Measurements from ENCODE around the gene ISLR. TPM values are rescaled to one million over a fixed set of nuclear protein-coding genes. Genes with fewer than 3 reads are reported as not detected.

Gene ISLR, protein sequence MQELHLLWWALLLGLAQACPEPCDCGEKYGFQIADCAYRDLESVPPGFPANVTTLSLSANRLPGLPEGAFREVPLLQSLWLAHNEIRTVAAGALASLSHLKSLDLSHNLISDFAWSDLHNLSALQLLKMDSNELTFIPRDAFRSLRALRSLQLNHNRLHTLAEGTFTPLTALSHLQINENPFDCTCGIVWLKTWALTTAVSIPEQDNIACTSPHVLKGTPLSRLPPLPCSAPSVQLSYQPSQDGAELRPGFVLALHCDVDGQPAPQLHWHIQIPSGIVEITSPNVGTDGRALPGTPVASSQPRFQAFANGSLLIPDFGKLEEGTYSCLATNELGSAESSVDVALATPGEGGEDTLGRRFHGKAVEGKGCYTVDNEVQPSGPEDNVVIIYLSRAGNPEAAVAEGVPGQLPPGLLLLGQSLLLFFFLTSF
- not detected for total RNA-seq

DNA sequence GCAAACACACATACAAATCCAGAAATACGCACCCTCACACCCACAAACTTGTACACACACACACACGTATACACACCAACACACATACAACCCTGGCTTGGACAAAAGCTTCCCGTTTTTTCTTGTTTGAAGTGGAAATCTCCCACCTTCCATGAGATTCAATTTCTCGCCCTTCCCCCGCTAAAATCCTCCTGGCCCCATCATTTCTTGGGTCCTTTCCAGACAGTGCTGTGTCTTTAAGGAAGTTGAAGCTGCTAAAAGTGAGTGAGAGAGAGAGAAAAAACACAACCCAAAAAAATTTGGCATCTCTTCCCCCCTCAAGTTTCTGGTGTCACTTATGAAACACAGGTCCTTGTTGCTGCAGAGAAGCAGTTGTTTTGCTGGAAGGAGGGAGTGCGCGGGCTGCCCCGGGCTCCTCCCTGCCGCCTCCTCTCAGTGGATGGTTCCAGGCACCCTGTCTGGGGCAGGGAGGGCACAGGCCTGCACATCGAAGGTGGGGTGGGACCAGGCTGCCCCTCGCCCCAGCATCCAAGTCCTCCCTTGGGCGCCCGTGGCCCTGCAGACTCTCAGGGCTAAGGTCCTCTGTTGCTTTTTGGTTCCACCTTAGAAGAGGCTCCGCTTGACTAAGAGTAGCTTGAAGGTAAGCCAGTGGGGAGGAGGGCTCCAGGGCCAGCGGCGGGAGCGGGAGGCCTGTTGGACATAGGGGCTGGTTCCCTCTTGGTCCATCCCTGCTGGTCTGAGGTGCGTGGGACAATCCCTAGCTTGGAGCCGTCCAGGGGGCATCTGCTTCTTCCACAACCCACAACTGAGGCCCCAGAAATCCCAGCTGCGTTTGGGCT is at the start of gene ISLR:
Gene ISLR (plus strand): TSS at position 331 of the 839 bp plus-strand sequence. CDS start 1,149 bp downstream, outside the sequence.
- H3K36me3 Mint-ChIP-seq, result no peaks in the 10 kb centered on the region
- H3K9me3 Mint-ChIP-seq, result no peaks in the 10 kb centered on the region
- no peaks in the 10 kb centered on the region for H3K4me1 Mint-ChIP-seq (ENCODE audit: low read depth in 2 of 2)
- DNase-seq (ENCODE audit: low spot score) (no peak), ATAC-seq (no peak)
- H3K27ac Mint-ChIP-seq, result no peak within 1 kb of the TSS
- peaks cover 5 to 8% of the 10 kb centered on the region in 2 donors for H3K27me3 Mint-ChIP-seq
- H3K4me3 Mint-ChIP-seq, result no peak within 1 kb of the TSS

DNA sequence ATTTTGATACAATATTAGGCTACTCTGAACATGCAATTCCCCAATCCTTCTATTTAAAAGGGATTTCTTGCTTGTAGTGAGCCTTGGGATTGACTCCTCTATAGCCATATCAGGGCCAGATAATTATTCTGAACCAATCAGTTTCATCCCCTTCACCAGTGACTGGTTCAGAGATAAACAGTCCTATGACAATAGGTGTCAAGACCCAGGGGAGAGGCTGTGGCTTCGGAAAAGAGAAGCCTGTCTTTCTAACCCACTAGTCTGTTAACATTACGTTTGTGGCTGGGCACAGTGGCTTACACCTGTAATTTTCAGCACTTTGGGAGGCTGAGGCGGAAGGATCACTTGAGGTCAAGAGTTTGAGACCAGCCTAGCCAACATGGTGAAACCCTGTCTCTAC is 49.3 kb upstream of the ISLR start:
- no peak overlapping the region for H3K27ac Mint-ChIP-seq
- ATAC-seq (no peak), DNase-seq (ENCODE audit: low spot score) (no peak)
- peaks cover 28 to 34% of the 10 kb centered on the region in 2 donors for H3K27me3 Mint-ChIP-seq
- H3K4me1 Mint-ChIP-seq (ENCODE audit: low read depth in 2 of 2), result peaks cover 0 to 3% of the 10 kb centered on the region in 2 donors
- H3K9me3 Mint-ChIP-seq, result no peaks in the 10 kb centered on the region
- H3K4me3 Mint-ChIP-seq, result no peak overlapping the region
- H3K36me3 Mint-ChIP-seq, result no peaks in the 10 kb centered on the region

DNA sequence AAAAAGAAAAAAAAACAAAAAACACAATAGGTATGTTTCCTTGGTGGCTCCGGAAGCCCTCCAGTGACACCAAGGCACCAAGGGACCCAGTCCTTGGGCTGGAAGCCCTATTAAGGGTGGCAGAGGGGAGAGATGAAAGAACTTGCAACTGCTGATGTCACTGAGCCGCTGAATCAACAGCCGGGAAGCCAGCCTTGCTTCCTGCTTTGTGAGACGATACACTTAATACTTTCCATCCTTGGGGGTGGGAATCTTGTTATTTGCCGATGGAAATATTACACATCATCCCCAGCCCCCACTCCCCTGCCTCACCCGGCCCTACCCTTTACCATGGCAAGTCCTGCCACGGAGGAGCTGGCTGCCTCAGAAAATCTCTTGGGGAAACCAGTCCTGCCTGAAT is 48.8 kb upstream of the ISLR start:
- no peaks in the 10 kb centered on the region for H3K36me3 Mint-ChIP-seq

DNA sequence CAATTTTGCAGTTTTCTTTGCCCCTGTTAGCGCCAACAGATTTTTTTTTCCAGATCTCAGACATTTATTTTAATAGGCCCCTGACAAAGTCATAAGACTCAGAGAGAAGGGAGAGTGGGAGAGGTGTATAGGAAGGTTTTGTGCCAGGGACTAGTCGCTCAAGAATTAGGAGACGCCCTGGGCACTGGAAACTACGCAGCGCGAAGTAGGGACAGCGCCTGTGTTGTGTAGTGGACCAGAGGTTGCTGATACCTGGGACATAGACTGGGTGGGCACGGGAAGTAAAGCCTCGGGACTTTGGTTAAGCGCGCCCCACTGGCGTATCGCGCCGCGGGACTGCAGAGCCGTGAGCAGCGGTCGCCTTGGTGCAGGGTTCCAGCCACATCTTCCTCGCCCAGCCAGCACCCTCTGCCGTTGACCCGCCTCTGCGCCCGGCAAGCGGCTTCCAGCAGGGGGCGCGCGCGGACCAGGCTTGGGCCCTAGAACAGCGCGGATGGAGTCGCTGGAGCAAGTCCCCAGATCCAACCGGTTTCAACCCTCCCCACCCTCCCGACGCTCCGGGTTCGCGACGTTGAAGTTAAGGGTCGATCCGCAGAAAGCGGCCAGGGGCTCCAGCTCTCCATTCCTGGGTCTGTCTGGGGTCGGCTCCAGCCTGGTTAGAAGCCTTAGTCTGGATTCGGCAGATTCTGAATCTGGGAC is 46.1 kb upstream of the ISLR start:
- Mint-ChIP-seq H3K36me3 (no peaks in the 10 kb centered on the region), H3K4me3 (no peak overlapping the region), H3K4me1 (ENCODE audit: low read depth in 2 of 2) (peaks cover 4 to 7% of the 10 kb centered on the region in 2 donors), H3K9me3 (no peaks in the 10 kb centered on the region), H3K27me3 (peaks cover 51 to 55% of the 10 kb centered on the region in 2 donors), H3K27ac (no peak overlapping the region)
- ATAC-seq (peak; percentile 84 to 90), DNase-seq (ENCODE audit: low spot score) (peak; percentile 86)

More for the DNA sequence above, 48.8 kb upstream of the ISLR start:
- no peak overlapping the region for H3K27ac Mint-ChIP-seq
- peaks cover 34 to 40% of the 10 kb centered on the region in 2 donors for H3K27me3 Mint-ChIP-seq
- DNase-seq (ENCODE audit: low spot score) (no peak), ATAC-seq (no peak)
- no peak overlapping the region for H3K4me3 Mint-ChIP-seq
- no peaks in the 10 kb centered on the region for H3K9me3 Mint-ChIP-seq
- peaks cover 0 to 3% of the 10 kb centered on the region in 2 donors for H3K4me1 Mint-ChIP-seq (ENCODE audit: low read depth in 2 of 2)

DNA sequence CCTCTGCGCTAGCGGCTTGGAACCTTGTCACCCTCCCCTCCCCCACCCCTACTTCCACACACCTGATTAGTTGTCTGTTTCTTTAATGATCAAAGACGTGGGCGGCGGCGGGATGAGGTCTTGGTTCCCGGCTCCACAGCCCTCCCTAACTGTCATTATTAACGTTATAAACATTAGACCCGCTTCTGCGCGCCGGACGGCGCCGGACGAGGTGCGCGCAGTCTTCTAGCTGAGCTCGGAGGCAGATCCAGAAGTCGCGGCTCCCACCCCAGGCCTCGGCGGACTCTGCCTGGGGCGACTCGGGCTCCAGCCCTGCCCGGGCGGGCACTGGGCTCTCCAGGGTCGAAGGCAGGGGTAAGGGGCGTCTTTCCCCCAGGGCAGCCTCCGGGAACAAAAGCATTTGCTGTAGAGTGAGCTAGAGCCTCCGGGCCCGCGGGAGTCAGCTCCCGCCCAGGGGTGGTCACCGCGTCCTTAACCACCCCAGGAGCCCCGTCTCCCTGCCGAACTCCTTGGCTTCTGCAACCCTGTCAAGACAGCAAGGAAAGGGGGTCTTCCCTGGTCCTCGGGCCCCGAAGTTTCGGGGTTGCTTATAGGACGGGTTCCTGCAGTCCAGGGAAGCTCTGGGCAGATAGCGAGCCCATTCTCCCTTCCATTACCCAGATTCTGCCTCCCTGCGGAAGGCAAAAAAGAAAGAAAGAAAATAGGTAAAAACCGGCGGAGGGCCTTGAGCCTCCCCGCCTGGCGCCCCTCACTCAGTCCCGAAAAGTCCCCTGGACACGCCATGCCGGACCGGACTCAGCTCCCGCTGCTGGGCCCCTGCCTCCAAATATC is 45.3 kb upstream of the ISLR start:
- no peaks in the 10 kb centered on the region for H3K9me3 Mint-ChIP-seq
- H3K4me1 Mint-ChIP-seq (ENCODE audit: low read depth in 2 of 2), result peaks cover 4 to 7% of the 10 kb centered on the region in 2 donors
- H3K27me3 Mint-ChIP-seq, result peaks cover 47 to 56% of the 10 kb centered on the region in 2 donors
- ATAC-seq, result no peak
- no peaks in the 10 kb centered on the region for H3K36me3 Mint-ChIP-seq
- H3K4me3 Mint-ChIP-seq, result no peak overlapping the region
- no peak for DNase-seq (ENCODE audit: low spot score)
- H3K27ac Mint-ChIP-seq, result no peak overlapping the region

- H3K4me3 Mint-ChIP-seq, result no peak overlapping the region
Observed at GRCh38 chr15:74128785-74129585, 44.5 kb upstream of the ISLR start.

DNA sequence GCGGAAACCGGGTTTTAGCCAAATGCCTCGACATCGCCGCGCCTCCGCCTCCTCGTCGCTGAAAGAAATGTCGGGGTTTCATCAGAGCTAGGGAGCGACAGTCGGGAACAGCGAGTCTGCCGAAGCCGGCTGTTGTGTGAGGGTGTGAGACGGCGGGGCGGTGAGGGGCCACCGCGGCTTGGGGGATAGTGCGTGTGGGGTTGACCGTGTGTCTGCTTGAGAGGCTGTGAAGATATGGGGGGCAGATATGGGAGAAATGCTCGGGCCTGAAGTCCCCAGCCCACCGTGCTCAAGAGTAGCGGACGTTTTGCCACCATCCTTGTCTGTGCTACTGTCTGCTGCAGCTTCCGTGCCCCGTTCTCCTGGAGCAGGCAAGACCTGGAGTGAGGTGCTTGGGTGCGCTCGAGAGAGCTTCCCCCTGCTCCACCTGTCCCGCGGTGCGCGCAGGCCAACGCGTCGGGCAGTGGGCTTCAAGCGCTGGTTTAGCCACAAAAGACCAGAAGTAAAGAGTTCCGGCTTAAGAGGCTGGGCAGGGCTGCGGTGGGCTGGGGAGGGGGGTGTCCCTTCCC is 43.8 kb upstream of the ISLR start:
- Mint-ChIP-seq H3K9me3 (no peaks in the 10 kb centered on the region), H3K36me3 (no peaks in the 10 kb centered on the region), H3K4me3 (no peak overlapping the region), H3K4me1 (ENCODE audit: low read depth in 2 of 2) (peaks cover 4 to 7% of the 10 kb centered on the region in 2 donors), H3K27me3 (peaks cover 44 to 59% of the 10 kb centered on the region in 2 donors), H3K27ac (no peak overlapping the region)
- DNase-seq (ENCODE audit: low spot score) (no peak), ATAC-seq (no peak)

More at GRCh38 chr15:74128785-74129585, 44.5 kb upstream of the ISLR start:
- DNase-seq (ENCODE audit: low spot score), result no peak
- Mint-ChIP-seq H3K4me1 (ENCODE audit: low read depth in 2 of 2) (peaks cover 4 to 7% of the 10 kb centered on the region in 2 donors), H3K36me3 (no peaks in the 10 kb centered on the region), H3K9me3 (no peaks in the 10 kb centered on the region), H3K27ac (no peak overlapping the region), H3K27me3 (peaks cover 47 to 56% of the 10 kb centered on the region in 2 donors)
- ATAC-seq, result no peak

DNA sequence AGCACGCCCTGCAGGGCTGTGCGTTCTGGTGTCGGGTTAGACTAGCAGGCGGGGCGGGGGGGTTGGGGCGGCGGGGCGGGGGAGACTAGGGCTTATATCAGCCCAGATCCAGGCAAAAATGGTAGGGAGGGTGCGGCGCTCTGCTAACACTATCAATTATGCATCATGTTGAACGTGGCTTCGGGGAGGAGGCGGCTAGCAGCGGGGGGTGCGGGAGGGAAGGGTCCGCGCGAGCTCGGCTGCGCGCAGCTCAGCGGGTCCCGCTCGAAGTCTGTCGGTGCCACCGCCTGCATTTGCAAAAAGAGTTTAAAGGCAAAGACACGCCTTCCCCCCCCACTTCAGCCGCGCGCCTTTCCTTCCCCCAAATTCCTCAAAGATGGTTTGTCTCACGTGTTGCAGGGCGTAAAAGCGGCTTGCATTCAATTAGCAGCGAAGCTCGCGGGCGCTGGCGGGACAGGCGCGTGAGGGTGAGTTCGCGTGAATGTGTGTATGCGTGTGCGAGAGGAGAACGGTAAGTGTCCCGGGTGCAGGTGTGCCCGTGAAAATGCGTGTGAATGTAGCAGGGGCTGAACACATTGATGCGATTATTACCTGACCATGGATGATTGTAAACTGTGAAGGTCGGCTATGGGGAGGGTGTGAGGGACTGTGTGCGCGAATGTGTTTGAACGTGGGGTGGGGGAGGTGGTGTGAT is 43.2 kb upstream of the ISLR start, which contains the start of gene ISLR2:
Gene ISLR2 (plus strand): TSS at position 432 of the 694 bp plus-strand sequence. CDS start 2,169 bp downstream, outside the sequence.
- no peak within 1 kb of the TSS for H3K27ac Mint-ChIP-seq

GRCh38 chr15:74130849-74131627 is 42.5 kb upstream of the ISLR start:
- DNase-seq (ENCODE audit: low spot score), result no peak
- H3K4me3 Mint-ChIP-seq, result no peak overlapping the region
- H3K27ac Mint-ChIP-seq, result no peak overlapping the region
- H3K4me1 Mint-ChIP-seq (ENCODE audit: low read depth in 2 of 2), result peaks cover 4 to 10% of the 10 kb centered on the region in 2 donors
- no peaks in the 10 kb centered on the region for H3K9me3 Mint-ChIP-seq
- H3K27me3 Mint-ChIP-seq, result peaks cover 44 to 58% of the 10 kb centered on the region in 2 donors
- H3K36me3 Mint-ChIP-seq, result no peaks in the 10 kb centered on the region
- no peak for ATAC-seq

More for the DNA sequence above, 43.2 kb upstream of the ISLR start, which contains the start of gene ISLR2:
- no peak within 1 kb of the TSS for H3K4me3 Mint-ChIP-seq
- DNase-seq (ENCODE audit: low spot score) (no peak), ATAC-seq (no peak)
- no peaks in the 10 kb centered on the region for H3K9me3 Mint-ChIP-seq
- H3K27me3 Mint-ChIP-seq, result peaks cover 46 to 64% of the 10 kb centered on the region in 2 donors
- no peaks in the 10 kb centered on the region for H3K36me3 Mint-ChIP-seq
- peaks cover 4 to 10% of the 10 kb centered on the region in 2 donors for H3K4me1 Mint-ChIP-seq (ENCODE audit: low read depth in 2 of 2)

GRCh38 chr15:74131628-74132413 is 41.7 kb upstream of the ISLR start:
- no peaks in the 10 kb centered on the region for H3K9me3 Mint-ChIP-seq
- H3K4me3 Mint-ChIP-seq, result no peak overlapping the region
- no peaks in the 10 kb centered on the region for H3K36me3 Mint-ChIP-seq
- DNase-seq (ENCODE audit: low spot score) (no peak), ATAC-seq (no peak)
- peak overlapping the region; percentile 5 to 29 for H3K27ac Mint-ChIP-seq
- peaks cover 4 to 13% of the 10 kb centered on the region in 2 donors for H3K4me1 Mint-ChIP-seq (ENCODE audit: low read depth in 2 of 2)
- H3K27me3 Mint-ChIP-seq, result peaks cover 44 to 56% of the 10 kb centered on the region in 2 donors
